Endothelial cell of umbilical vein (primary cell): ENCODE data around the gene SFXN3. TPM values are rescaled to one million over a fixed set of nuclear protein-coding genes. Genes with fewer than 3 reads are reported as not detected.

Experiments used
- BruUV-seq: library from RNA; stranded (reverse); fragments of 400-500 nt; replicated peaks from 2 replicates; lab custom pipeline; 2021; lab: Mats Ljungman, UMichigan
- CTCF ChIA-PET: fragments of 300-600, 350-600 bp; sonication (Branson Sonifier 250); formaldehyde crosslinking; loops from one replicate; lab custom pipeline; 2021; ENCODE audit warnings: antibody characterized with exemption, inconsistent platforms; lab: Charles Lee
- POLR2A ChIA-PET: fragments of 300-600, 350-600 bp; sonication (Branson Sonifier 250); formaldehyde crosslinking; loops from one replicate; lab custom pipeline; 2021; ENCODE audit warnings: antibody characterized with exemption, inconsistent platforms; lab: Charles Lee
- DNase-seq: peaks from one replicate; pipeline ENCODE4 v3.0.0-alpha.2; 2011; ENCODE audit warnings: low read depth, low spot score
- FAIRE-seq: peaks from 2 replicates; lab custom pipeline; 2011; peaks lifted over from hg19 to GRCh38; lab: Jason Lieb, UNC
- H2AFZ ChIP-seq: 2 replicates; pipeline ENCODE4 v1.6.0; 2012; ENCODE audit warnings: low read depth, low read length, control low read depth, inconsistent platforms
- H3K27ac ChIP-seq: 2 replicates; pipeline ENCODE4 v1.5.1; 2011; ENCODE audit warnings: low read depth, mild to moderate bottlenecking, control low read depth, low read length, moderate library complexity; ENCODE audit not compliant: insufficient read depth
- H3K27me3 ChIP-seq, 2 experiments: 2 replicates each; pipeline versions ENCODE4 v1.6.0 to v1.6.1; 2011; ENCODE audit warnings: low read length in 2 of 2, mixed read lengths in 1 of 2; ENCODE audit not compliant: control insufficient read depth in 2 of 2, insufficient read depth in 2 of 2
- H3K36me3 ChIP-seq, 2 experiments: 2 replicates in 1 of 2; 3 replicates in 1 of 2; pipeline ENCODE4 v1.5.1; 2011; ENCODE audit warnings: low read length in 2 of 2, mild to moderate bottlenecking in 1 of 2, moderate library complexity in 1 of 2; ENCODE audit not compliant: control insufficient read depth in 2 of 2, insufficient read depth in 2 of 2; ENCODE audit errors: extremely low read depth in 1 of 2
- H3K4me1 ChIP-seq: 3 replicates; pipeline ENCODE4 v1.5.1; 2011; ENCODE audit warnings: mild to moderate bottlenecking, low read length; ENCODE audit not compliant: control insufficient read depth, insufficient read depth; ENCODE audit errors: extremely low read depth
- H3K4me2 ChIP-seq: 2 replicates; pipeline ENCODE4 v1.6.1; 2011; ENCODE audit warnings: low read length, control low read depth, mixed read lengths; ENCODE audit not compliant: insufficient read depth
- H3K4me3 ChIP-seq, 3 experiments: fragments of 200-600 bp in 1 of 3; sonication (generic), shearing (Covaris generic) in 1 of 3; replicated peaks in 1 of 3; 2 replicates each; pipeline ENCODE4 v1.5.1; 2011 to 2016; ENCODE audit warnings: control low read depth in 3 of 3, low read length in 3 of 3, mild to moderate bottlenecking in 2 of 3, inconsistent platforms in 1 of 3, low read depth in 1 of 3, moderate library complexity in 1 of 3; ENCODE audit not compliant: insufficient read depth in 1 of 3
- H3K79me2 ChIP-seq: 2 replicates; pipeline ENCODE4 v1.6.0; 2012; ENCODE audit warnings: low read length, inconsistent platforms; ENCODE audit not compliant: control insufficient read depth, insufficient read depth
- H3K9ac ChIP-seq: replicated peaks from 2 replicates; pipeline ENCODE3; 2011; ENCODE audit warnings: low read length, control low read depth; ENCODE audit not compliant: insufficient read depth; ENCODE audit errors: extremely low read depth
- H3K9me1 ChIP-seq: replicated peaks from 3 replicates; pipeline ENCODE4 v1.6.0; 2011; ENCODE audit warnings: mild to moderate bottlenecking, low read length; ENCODE audit not compliant: control insufficient read depth, insufficient read depth; ENCODE audit errors: extremely low read depth
- H3K9me3 ChIP-seq: replicated peaks from 2 replicates; pipeline ENCODE4 v1.5.1; 2012; ENCODE audit warnings: low read length, inconsistent platforms; ENCODE audit not compliant: control insufficient read depth, insufficient read depth
- H4K20me1 ChIP-seq: replicated peaks from 2 replicates; pipeline ENCODE3; 2011; ENCODE audit warnings: mild to moderate bottlenecking, low read length; ENCODE audit not compliant: control insufficient read depth, insufficient read depth; ENCODE audit errors: extremely low read depth
- EZH2 ChIP-seq: IDR thresholded peaks from 2 replicates; pipeline ENCODE4 v1.6.1; 2012; ENCODE audit warnings: borderline replicate concordance, low read depth, mild to moderate bottlenecking, moderate library complexity, low read length, inconsistent platforms; ENCODE audit not compliant: severe bottlenecking
- FOS ChIP-seq: IDR thresholded peaks from 2 replicates; pipeline ENCODE4 v1.6.1; 2011; ENCODE audit warnings: mild to moderate bottlenecking, low read length, moderate library complexity, borderline replicate concordance; ENCODE audit not compliant: insufficient read depth
- GATA2 ChIP-seq: IDR thresholded peaks from 2 replicates; pipeline ENCODE4 v1.7.0; 2011; ENCODE audit warnings: low read depth, mild to moderate bottlenecking, moderate library complexity, mixed read lengths, low read length; ENCODE audit not compliant: insufficient read length, insufficient read depth
- JUN ChIP-seq: IDR thresholded peaks from 2 replicates; pipeline ENCODE4 v1.6.1; 2011; ENCODE audit warnings: borderline replicate concordance, low read depth; ENCODE audit not compliant: insufficient read length, insufficient read depth
- MAX ChIP-seq: IDR thresholded peaks from 2 replicates; pipeline ENCODE4 v1.6.1; 2011; ENCODE audit not compliant: insufficient read depth, insufficient read length
- MYC ChIP-seq: IDR thresholded peaks from one replicate; pipeline ENCODE4 v1.6.1; 2011; ENCODE audit warnings: mild to moderate bottlenecking, low read depth, low read length
- POLR2A ChIP-seq: IDR thresholded peaks from 2 replicates; pipeline ENCODE4 v1.6.1; 2012; ENCODE audit warnings: low read depth, mild to moderate bottlenecking, control low read depth, low read length
- POLR2AphosphoS5 ChIP-seq: IDR thresholded peaks from 2 replicates; pipeline ENCODE4 v1.6.1; 2012; ENCODE audit warnings: low read depth, mild to moderate bottlenecking, control low read depth, low read length, moderate library complexity; ENCODE audit not compliant: insufficient read depth
- dilution Hi-C: fragments of 300-500 bp; cut with MboI; formaldehyde crosslinking; loops from one replicate; pipeline ENCODE4 v1.15.0; 2019; ENCODE audit warnings: low sequenced_read_pairs; ENCODE audit not compliant: extremely low pct_ligation_motif_present
- intact Hi-C: fragments of 100-400 bp; cut with micrococcal nuclease; formaldehyde crosslinking; loops from one replicate; pipeline ENCODE4 v1.10.0; 2022
- polyA plus RNA-seq, 4 experiments: library from polyadenylated mRNA; depleted of rRNA in 3 of 4; stranded (reverse) in 3 of 4; unstranded in 1 of 4; fragments of >200 nt; gene quantifications; 2 replicates each; pipeline versions ENCODE4 v1.2.1 to v1.2.3, GENCODE V29; 2011 to 2012; ENCODE audit warnings: missing spikeins in 1 of 4
- total RNA-seq: library from RNA; stranded (reverse); gene quantifications from 2 replicates; pipeline ENCODE4 v1.2.3, GENCODE V29; 2021
- TF ChIP-seq, protein P1 (sequence below), 2 donors: IDR thresholded peaks; 1 replicate in 1 of 2; 2 replicates in 1 of 2; pipeline ENCODE4 v1.5.1; 2011; ENCODE audit warnings: low read length in 2 of 2, mild to moderate bottlenecking in 2 of 2, moderate library complexity in 2 of 2, control low read depth in 1 of 2, inconsistent platforms in 1 of 2, low read depth in 1 of 2; ENCODE audit not compliant: insufficient read depth in 1 of 2; ENCODE audit errors: extremely low read depth in 1 of 2

SFXN3 gene
- total and polyA plus RNA-seq, 2 donors (not counting 3 experiments of a cell fraction or from before 2014, with no cell fraction given) = 83.1 to 117 TPM

DNA sequence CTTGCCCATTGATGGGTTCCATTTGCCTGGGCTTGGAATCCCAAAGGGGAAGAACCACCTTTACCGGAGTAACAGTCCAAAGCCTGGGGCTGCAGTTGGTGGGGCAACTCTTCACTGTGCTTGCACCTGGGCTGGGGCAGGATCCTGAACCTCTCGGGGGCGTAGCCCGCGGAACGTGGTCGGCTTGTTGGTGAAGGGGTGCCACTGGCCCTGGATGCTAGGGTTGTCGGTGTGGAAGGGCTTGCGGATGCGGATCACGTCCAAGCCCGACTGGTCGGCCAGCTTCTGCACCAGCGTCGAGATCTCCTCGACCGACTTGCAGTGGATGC lies 44.4 kb upstream of the SFXN3 start:
- Histone ChIP-seq H3K4me1 (peaks cover 12% of the 10 kb centered on the region), H3K4me3 (peak overlapping the region; percentile 73 to 98 (median 81)), H3K4me2 (peak overlapping the region; percentile 33), H3K9ac (peak overlapping the region; percentile 53), H4K20me1 (no peaks in the 10 kb centered on the region), H3K27me3 (no peaks in the 10 kb centered on the region), H3K79me2 (peaks cover 30% of the 10 kb centered on the region), H3K9me3 (no peaks in the 10 kb centered on the region), H3K27ac (no peak overlapping the region), H2AFZ (peak overlapping the region; percentile 95), H3K36me3 (peaks cover 0 to 17% of the 10 kb centered on the region in 2 experiments), H3K9me1 (no peaks in the 10 kb centered on the region)
- no peak for DNase-seq
- ChIA-PET CTCF (interaction anchor here (0.7 to 3.8 kb wide), 4 partner anchors 11 to 55 kb away, joined by 3 to 15 read pairs (median 4); partner anchors contain the start of gene SEMA4G), POLR2A (no interaction called here)
- intact Hi-C loops (no loop called here), dilution Hi-C loops (no loop called here)
- BruUV-seq = no TSS peak
- TF ChIP-seq, protein P1, sequence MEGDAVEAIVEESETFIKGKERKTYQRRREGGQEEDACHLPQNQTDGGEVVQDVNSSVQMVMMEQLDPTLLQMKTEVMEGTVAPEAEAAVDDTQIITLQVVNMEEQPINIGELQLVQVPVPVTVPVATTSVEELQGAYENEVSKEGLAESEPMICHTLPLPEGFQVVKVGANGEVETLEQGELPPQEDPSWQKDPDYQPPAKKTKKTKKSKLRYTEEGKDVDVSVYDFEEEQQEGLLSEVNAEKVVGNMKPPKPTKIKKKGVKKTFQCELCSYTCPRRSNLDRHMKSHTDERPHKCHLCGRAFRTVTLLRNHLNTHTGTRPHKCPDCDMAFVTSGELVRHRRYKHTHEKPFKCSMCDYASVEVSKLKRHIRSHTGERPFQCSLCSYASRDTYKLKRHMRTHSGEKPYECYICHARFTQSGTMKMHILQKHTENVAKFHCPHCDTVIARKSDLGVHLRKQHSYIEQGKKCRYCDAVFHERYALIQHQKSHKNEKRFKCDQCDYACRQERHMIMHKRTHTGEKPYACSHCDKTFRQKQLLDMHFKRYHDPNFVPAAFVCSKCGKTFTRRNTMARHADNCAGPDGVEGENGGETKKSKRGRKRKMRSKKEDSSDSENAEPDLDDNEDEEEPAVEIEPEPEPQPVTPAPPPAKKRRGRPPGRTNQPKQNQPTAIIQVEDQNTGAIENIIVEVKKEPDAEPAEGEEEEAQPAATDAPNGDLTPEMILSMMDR (IDR thresholded peaks at IDR 0.05; ENCODE audit: extremely low read depth in 1 of 2, insufficient read depth in 1 of 2, low read depth in 1 of 2, low read length in 2 of 2) = no peak
- TF ChIP-seq POLR2AphosphoS5 (no peak), POLR2A (no peak), MAX (no peak), JUN (no peak), MYC (no peak), FOS (no peak), GATA2 (no peak), EZH2 (no peak)
- FAIRE-seq = no peak
